RWPE2 (cell line): ENCODE data around the gene ACTN3.
"Not testable (repeated sequence)": the region's sequence is repeated elsewhere in the genome, so short reads cannot be mapped to it uniquely, and the experiment has no call there.

Source experiments
- ATAC-seq: fragments of 200-7000 bp; cut with Tn5 transposase; 3 replicates; pipeline ENCODE4 v1.9.1; 2021; ENCODE audit warnings: low read depth
- DNase-seq: peaks from one replicate; pipeline ENCODE4 v3.0.0-alpha.2; 2020; ENCODE audit warnings: low spot score
- H3K27ac ChIP-seq: fragments of 450-650 bp; 2 replicates; pipeline ENCODE4 v1.5.1; 2017; ENCODE audit warnings: mild to moderate bottlenecking; ENCODE audit not compliant: poor library complexity, severe bottlenecking
- H3K27me3 ChIP-seq: fragments of 250-450 bp; sonication (Bioruptor Pico); 2 replicates; pipeline ENCODE4 v1.5.1; 2021; ENCODE audit warnings: mild to moderate bottlenecking, moderate library complexity; ENCODE audit not compliant: insufficient read depth, poor library complexity, severe bottlenecking
- H3K36me3 ChIP-seq: fragments of 250-450 bp; sonication (Bioruptor Pico); 2 replicates; pipeline ENCODE4 v1.5.1; 2020; ENCODE audit warnings: low read depth, mild to moderate bottlenecking, moderate library complexity
- H3K4me1 ChIP-seq: fragments of 250-450 bp; sonication (Bioruptor Pico); 2 replicates; pipeline ENCODE4 v1.5.1; 2021; ENCODE audit warnings: mild to moderate bottlenecking, moderate library complexity; ENCODE audit not compliant: insufficient read depth, poor library complexity, severe bottlenecking
- H3K4me3 ChIP-seq: fragments of 250-450 bp; sonication (Bioruptor Pico); 2 replicates; pipeline ENCODE4 v1.5.1; 2021; ENCODE audit warnings: mild to moderate bottlenecking, moderate library complexity; ENCODE audit not compliant: severe bottlenecking
- H3K9me3 ChIP-seq: fragments of 250-450 bp; sonication (Bioruptor Pico); 2 replicates; pipeline ENCODE4 v1.5.1; 2021; ENCODE audit warnings: mild to moderate bottlenecking, moderate library complexity; ENCODE audit not compliant: severe bottlenecking
- CTCF ChIP-seq: fragments of 450-650 bp; IDR thresholded peaks from one replicate; pipeline ENCODE4 v1.5.1; 2017; ENCODE audit warnings: mild to moderate bottlenecking, moderate library complexity; ENCODE audit not compliant: poor library complexity, severe bottlenecking

Gene ACTN3

GRCh38 chr11:66532784-66533183, 13.9 kb upstream of the ACTN3 start:
- H3K9me3 ChIP-seq: no peaks in the 10 kb centered on the region
- H3K4me3 ChIP-seq: no peak overlapping the region
- no peaks in the 10 kb centered on the region for H3K4me1 ChIP-seq
- TF ChIP-seq CTCF: no peak
- DNase-seq (no peak), ATAC-seq (no peak; the same call in 2 of the 3 replicates)
- H3K27ac ChIP-seq: no peak overlapping the region
- no peaks in the 10 kb centered on the region for H3K27me3 ChIP-seq
- H3K36me3 ChIP-seq: no peaks in the 10 kb centered on the region

GRCh38 chr11:66539170-66539869, 7.4 kb upstream of the ACTN3 start:
- no peaks in the 10 kb centered on the region for H3K27me3 ChIP-seq
- H3K9me3 ChIP-seq: no peaks in the 10 kb centered on the region
- ATAC-seq (no peak), DNase-seq (no peak)
- H3K36me3 ChIP-seq: no peaks in the 10 kb centered on the region
- no peak overlapping the region for H3K4me3 ChIP-seq
- H3K27ac ChIP-seq: no peak overlapping the region
- H3K4me1 ChIP-seq: no peaks in the 10 kb centered on the region
- TF ChIP-seq CTCF: no peak

GRCh38 chr11:66539870-66540213, 6.9 kb upstream of the ACTN3 start:
- Histone ChIP-seq H3K4me1 (no peaks in the 10 kb centered on the region), H3K9me3 (no peaks in the 10 kb centered on the region), H3K27me3 (no peaks in the 10 kb centered on the region), H3K4me3 (no peak overlapping the region), H3K27ac (no peak overlapping the region), H3K36me3 (no peaks in the 10 kb centered on the region)
- TF ChIP-seq CTCF: no peak
- DNase-seq (no peak), ATAC-seq (no peak)

- not testable (repeated sequence) for H3K27ac ChIP-seq, DNase-seq, H3K4me3 ChIP-seq, ATAC-seq, H3K36me3 ChIP-seq, H3K27me3 ChIP-seq, H3K9me3 ChIP-seq, H3K4me1 ChIP-seq
Measured at GRCh38 chr11:66540598-66540997, 6.1 kb upstream of the ACTN3 start.

DNA sequence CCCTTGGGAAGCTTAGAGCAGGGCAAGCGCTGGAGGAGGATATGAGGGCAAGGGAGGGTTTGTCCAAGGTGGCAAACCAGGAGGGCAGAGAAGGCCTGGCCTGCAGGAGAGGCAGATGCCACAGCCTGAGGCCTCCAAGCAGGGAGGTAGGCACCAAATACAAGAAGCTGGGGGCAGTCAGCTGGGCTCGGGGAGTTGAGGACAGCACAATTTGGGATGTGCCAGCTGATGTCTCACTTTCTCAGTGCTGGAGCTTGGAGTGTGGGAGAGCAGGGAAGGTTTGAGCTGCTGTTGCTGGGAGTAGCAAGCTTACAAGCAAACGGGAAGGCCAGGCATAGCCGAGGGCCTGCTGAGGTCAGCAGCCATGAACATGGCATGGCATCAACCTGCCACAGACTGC, 4.8 kb upstream of the ACTN3 start:
- no peaks in the 10 kb centered on the region for H3K36me3 ChIP-seq
- DNase-seq (no peak), ATAC-seq (no peak)
- TF ChIP-seq CTCF: no peak
- no peak overlapping the region for H3K27ac ChIP-seq
- no peaks in the 10 kb centered on the region for H3K4me1 ChIP-seq
- H3K27me3 ChIP-seq: no peaks in the 10 kb centered on the region
- no peaks in the 10 kb centered on the region for H3K9me3 ChIP-seq
- H3K4me3 ChIP-seq: no peak overlapping the region
